ENCODE measurements around the gene CSF2RB.
"Not testable (repeated sequence)": the region's sequence is repeated elsewhere in the genome, so short reads cannot be mapped to it uniquely, and the experiment has no call there.

CSF2RB gene

DNA sequence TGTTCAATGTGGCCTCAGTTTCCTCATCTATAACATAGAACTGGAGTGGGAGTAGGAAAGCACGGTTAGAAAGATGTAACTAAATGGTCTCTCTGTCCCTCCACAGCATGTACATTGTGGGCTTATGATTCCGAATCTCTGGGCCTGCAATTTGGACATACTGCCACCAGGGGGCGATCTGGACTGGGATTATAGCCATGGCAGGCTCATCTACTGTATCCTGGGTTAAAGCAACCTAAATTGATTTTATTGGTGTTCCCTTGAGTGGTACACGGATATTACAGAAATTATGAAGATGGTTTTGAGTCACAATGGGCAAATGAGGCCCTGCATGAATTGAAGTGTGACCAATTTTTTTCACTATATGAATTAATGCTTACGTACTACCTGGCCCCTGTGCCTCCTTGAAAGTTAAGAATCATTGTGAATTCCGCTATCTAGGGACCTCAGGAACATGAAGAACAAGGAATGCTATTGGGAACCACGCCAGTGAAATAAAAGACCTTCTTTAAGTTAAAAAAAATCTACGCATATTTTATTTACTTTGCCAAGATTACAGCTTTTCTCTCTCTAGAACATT, 72.9 kb downstream of the CSF2RB start:
- no peaks in the 10 kb centered on the region for H3K4me1 ChIP-seq (ENCODE audit: control insufficient read depth, insufficient read depth, low read length)
- H3K36me3 ChIP-seq (ENCODE audit: control insufficient read depth, insufficient read depth, low read length): no peaks in the 10 kb centered on the region
- H3K27ac ChIP-seq (ENCODE audit: low read length): no peak overlapping the region
- WGBS (ENCODE audit: insufficient coverage, insufficient read length): no CpG with 5 or more reads among the region's 8 CpGs
- H3K9me3 ChIP-seq (ENCODE audit: control insufficient read depth, insufficient read depth, low read length): no peaks in the 10 kb centered on the region; the same call in 1 of the 2 replicates
- DNase-seq (ENCODE audit: low read depth, low spot score): no peak
- no peaks in the 10 kb centered on the region for H3K27me3 ChIP-seq (ENCODE audit: control insufficient read depth, insufficient read depth, low read length)
- no peak overlapping the region for H3K4me3 ChIP-seq (ENCODE audit: low read length)

DNA sequence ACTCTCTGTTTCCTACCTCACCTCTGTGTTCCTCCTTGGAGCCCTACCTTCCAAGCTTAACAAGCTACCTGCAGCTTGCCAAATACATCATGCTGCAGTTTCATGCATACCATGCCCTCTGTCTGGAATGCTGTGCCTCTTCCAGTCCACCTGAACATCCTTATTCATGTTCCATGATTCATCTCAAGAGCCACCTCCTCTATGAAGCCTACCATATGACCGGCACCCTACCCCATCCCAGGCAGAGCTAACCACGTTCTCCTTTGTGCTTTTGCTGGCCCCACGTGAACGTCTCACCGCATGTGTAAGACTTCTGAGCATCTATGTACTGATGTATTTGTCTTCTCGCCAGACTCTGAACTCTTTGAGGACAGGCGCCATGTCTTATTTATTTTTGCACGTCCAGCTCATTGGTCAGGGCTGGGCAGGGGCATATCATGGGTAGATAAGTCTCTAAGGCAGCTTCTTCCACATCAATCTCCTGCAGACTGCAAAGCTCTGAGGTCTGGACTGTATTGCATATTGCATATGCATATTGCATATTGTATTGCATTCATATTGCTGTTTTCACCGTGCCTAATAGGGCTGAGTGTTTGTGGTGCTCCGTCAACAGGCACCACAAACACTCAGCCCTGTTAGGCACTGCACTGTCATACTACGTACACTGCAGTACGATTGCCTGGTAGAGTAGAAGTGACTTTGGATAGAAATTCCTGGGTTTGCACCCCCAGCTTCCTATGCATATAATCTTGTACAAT, 74.8 kb downstream of the CSF2RB start:
- no CpG with 5 or more reads among the region's 12 CpGs for WGBS (ENCODE audit: insufficient coverage, insufficient read length)

DNA sequence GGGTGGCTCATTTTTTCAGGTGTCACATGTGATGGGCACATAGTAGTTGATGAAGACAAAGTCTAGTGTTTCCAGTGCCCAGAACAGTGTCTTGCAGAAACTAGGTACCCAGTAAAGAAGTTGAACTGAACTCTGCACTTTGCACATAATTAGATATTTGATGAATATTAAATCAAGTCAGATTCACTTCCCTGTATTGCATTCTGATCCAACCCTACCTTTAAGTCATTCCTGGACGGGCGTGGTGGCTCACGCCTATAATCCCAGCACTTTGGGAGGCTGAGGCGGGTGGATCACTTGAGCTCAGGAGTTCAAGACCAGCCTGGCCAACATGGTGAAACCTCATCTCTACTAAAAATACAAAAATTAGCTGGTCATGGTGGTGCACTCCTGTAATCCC, 75.6 kb downstream of the CSF2RB start:
- H3K27ac ChIP-seq (ENCODE audit: low read length); H3K4me1 ChIP-seq (ENCODE audit: control insufficient read depth, insufficient read depth, low read length); H3K36me3 ChIP-seq (ENCODE audit: control insufficient read depth, insufficient read depth, low read length); H3K4me3 ChIP-seq (ENCODE audit: low read length); H3K27me3 ChIP-seq (ENCODE audit: control insufficient read depth, insufficient read depth, low read length); H3K9me3 ChIP-seq (ENCODE audit: control insufficient read depth, insufficient read depth, low read length); DNase-seq (ENCODE audit: low read depth, low spot score): not testable (repeated sequence)
- no CpG with 5 or more reads among the region's 4 CpGs for WGBS (ENCODE audit: insufficient coverage, insufficient read length)

More for the DNA sequence above, 74.8 kb downstream of the CSF2RB start:
- Histone ChIP-seq H3K4me3 (ENCODE audit: low read length) (no peak overlapping the region), H3K27me3 (ENCODE audit: control insufficient read depth, insufficient read depth, low read length) (no peaks in the 10 kb centered on the region), H3K27ac (ENCODE audit: low read length) (no peak overlapping the region), H3K4me1 (ENCODE audit: control insufficient read depth, insufficient read depth, low read length) (no peaks in the 10 kb centered on the region), H3K9me3 (ENCODE audit: control insufficient read depth, insufficient read depth, low read length) (no peaks in the 10 kb centered on the region; the same call in 1 of the 2 replicates), H3K36me3 (ENCODE audit: control insufficient read depth, insufficient read depth, low read length) (no peaks in the 10 kb centered on the region)
- DNase-seq (ENCODE audit: low read depth, low spot score): no peak
